ENCODE measurements around the gene DNAI4.

The DNAI4 gene

GRCh38 chr1:66764994-66765578 lies 159.6 kb downstream of the DNAI4 start:
- DNase-seq (ENCODE audit: low spot score) = peak; percentile 63

Data from SW480 (cell line).